GM12873 (cell line): ENCODE results near the gene JAK1.

ENCODE experiments used
- CTCF ChIP-seq: IDR thresholded peaks from 2 replicates; pipeline ENCODE4 v1.5.1; 2012; ENCODE audit warnings: low read depth, mild to moderate bottlenecking, moderate library complexity, low read length, control low read depth; ENCODE audit not compliant: insufficient read depth; ENCODE audit errors: missing control alignments

The JAK1 gene

GRCh38 chr1:64829411-64830029 is 136.8 kb downstream of the JAK1 start:
- no peak for TF ChIP-seq CTCF

- TF ChIP-seq CTCF: no peak
Observed at GRCh38 chr1:64828829-64829228, 137.5 kb downstream of the JAK1 start.

GRCh38 chr1:64826991-64827390 is 139.4 kb downstream of the JAK1 start:
- TF ChIP-seq CTCF: no peak

GRCh38 chr1:64823691-64824476 is 142.5 kb downstream of the JAK1 start:
- TF ChIP-seq CTCF: peak; percentile 75

- no peak for TF ChIP-seq CTCF
Observed at GRCh38 chr1:64822621-64823020, 143.7 kb downstream of the JAK1 start.

- TF ChIP-seq CTCF: no peak
Observed at GRCh38 chr1:64814427-64814826, 151.9 kb downstream of the JAK1 start.

- TF ChIP-seq CTCF: no peak
Observed at GRCh38 chr1:64811131-64811530, 155.2 kb downstream of the JAK1 start.
